GM23338 (cell line): ENCODE data around the gene KIAA1217.

Experiments used
- CTCF ChIP-seq, 2 experiments: fragments of 200-600 bp in 1 of 2; sonication (generic) in 1 of 2; conservative IDR thresholded peaks; 2 replicates each; pipeline versions ENCODE4 v1.5.1 to v1.6.1; 2016 to 2017; ENCODE audit warnings: antibody characterized with exemption in 2 of 2, low read depth in 2 of 2, mild to moderate bottlenecking in 2 of 2, moderate library complexity in 1 of 2
- EZH2 ChIP-seq: fragments of 200-600 bp; sonication (generic); IDR thresholded peaks from one replicate; pipeline ENCODE4 v1.8.0; 2017; ENCODE audit warnings: antibody characterized with exemption, mild to moderate bottlenecking, low read depth; ENCODE audit not compliant: unreplicated experiment
- NANOG ChIP-seq: IDR thresholded peaks from 2 replicates; pipeline ENCODE4 v1.6.1; 2016; ENCODE audit warnings: antibody characterized with exemption, borderline replicate concordance
- ZNF331 ChIP-seq: fragments of 250-450 bp; sonication (Bioruptor Pico); IDR thresholded peaks from 2 replicates; pipeline ENCODE4 v1.5.0; 2020; ENCODE audit warnings: low read depth, mild to moderate bottlenecking, moderate library complexity

GRCh38 chr10:24381235-24382010, 172.5 kb downstream of the KIAA1217 start:
- TF ChIP-seq CTCF (conservative IDR thresholded peaks at IDR 0.05; ENCODE audit: low read depth in 2 of 2) (no peak), EZH2 (no peak), ZNF331 (CRISPR knock-in tag) (no peak), NANOG (no peak)
